Transverse colon (tissue), 4 donors: ENCODE results near the gene RETSAT. TPM values are rescaled to one million over a fixed set of nuclear protein-coding genes. Genes with fewer than 3 reads are reported as not detected.
"Not testable (repeated sequence)": the region's sequence is repeated elsewhere in the genome, so short reads cannot be mapped to it uniquely, and the experiment has no call there.

ENCODE experiments used
- DNase-seq: peaks from one replicate; pipeline ENCODE4 v3.0.0-alpha.2; 2019
- H3K27ac ChIP-seq, 4 donors: fragments of 200-600 bp; sonication (generic); 2 replicates each; pipeline ENCODE4 v1.5.1; 2016 to 2018; ENCODE audit warnings: inconsistent platforms in 4 of 4
- H3K27me3 ChIP-seq: fragments of 200-600 bp; sonication (generic); 2 replicates; pipeline ENCODE4 v1.5.1; 2017; ENCODE audit warnings: inconsistent platforms
- H3K36me3 ChIP-seq, 4 donors: fragments of 200-600 bp; sonication (generic); 2 replicates each; pipeline ENCODE4 v1.5.1; 2017 to 2019; ENCODE audit warnings: inconsistent platforms in 4 of 4
- H3K4me1 ChIP-seq, 4 donors: fragments of 200-600 bp; sonication (generic); 2 replicates each; pipeline ENCODE4 v1.5.1; 2017 to 2020; ENCODE audit warnings: inconsistent platforms in 4 of 4
- H3K4me3 ChIP-seq, 4 donors: fragments of 200-600 bp; sonication (generic); 1 replicate in 1 of 4; 2 replicates in 3 of 4; pipeline versions ENCODE4 v1.5.1 to v1.6.1; 2017 to 2019; ENCODE audit warnings: inconsistent platforms in 4 of 4
- H3K9me3 ChIP-seq, 2 donors: fragments of 200-600 bp; sonication (generic); 2 replicates each; pipeline ENCODE4 v1.5.1; 2017 to 2019; ENCODE audit warnings: inconsistent platforms in 2 of 2
- EP300 ChIP-seq: sonication (generic); formaldehyde crosslinking; IDR thresholded peaks from one replicate; pipeline ENCODE4 v1.6.1; 2017; ENCODE audit warnings: antibody characterized with exemption, low read depth
- POLR2A ChIP-seq: fragments of 450-650 bp; IDR thresholded peaks from one replicate; pipeline ENCODE4 v1.6.1; 2016; ENCODE audit warnings: antibody characterized with exemption, mild to moderate bottlenecking, moderate library complexity
- POLR2AphosphoS5 ChIP-seq, 3 donors: sonication (generic); formaldehyde crosslinking; IDR thresholded peaks; one replicate each; pipeline ENCODE4 v1.6.1; 2016; ENCODE audit warnings: antibody characterized with exemption in 3 of 3
- WGBS, 2 donors: methylation state at CpG; one replicate each; pipeline ENCODE4 v1.1.5; 2018; ENCODE audit warnings: low coverage in 1 of 2; 5-methylcytosine and 5-hydroxymethylcytosine counted together
- in situ Hi-C, 4 donors: fragments of 200-750 bp; cut with MboI; loops; one replicate each; pipeline versions ENCODE4 v1.15.0 to v1.15.1; 2017; ENCODE audit warnings: low sequenced_read_pairs in 3 of 4, low pct_ligation_motif_present in 1 of 4, low pct_unique_long_range_greater_than_20kb in 1 of 4
- intact Hi-C: fragments of 100-400 bp; cut with DNase I; formaldehyde crosslinking; loops from one replicate; pipeline ENCODE4 v1.15.1; 2023; ENCODE audit warnings: low total_unique reads
- total RNA-seq, 4 donors: library from RNA; depleted of rRNA; stranded (reverse); fragments of >200 nt; gene quantifications; one replicate each; pipeline ENCODE4 v1.1.0, GENCODE V29; 2016
- TF ChIP-seq, protein P1 (sequence below), 5 experiments: fragments of 200-600 bp in 3 of 5; fragments of 450-650 bp in 2 of 5; sonication (generic) in 3 of 5; IDR thresholded peaks; 1 replicate in 2 of 5; 2 replicates in 3 of 5; pipeline ENCODE4 v1.5.1; 2016 to 2017; ENCODE audit warnings: antibody characterized with exemption in 5 of 5, inconsistent platforms in 3 of 5, mild to moderate bottlenecking in 2 of 5, moderate library complexity in 1 of 5

Gene RETSAT
- total RNA-seq, 4 donors from 2014 or later = 109 to 638 (median 330) TPM

DNA sequence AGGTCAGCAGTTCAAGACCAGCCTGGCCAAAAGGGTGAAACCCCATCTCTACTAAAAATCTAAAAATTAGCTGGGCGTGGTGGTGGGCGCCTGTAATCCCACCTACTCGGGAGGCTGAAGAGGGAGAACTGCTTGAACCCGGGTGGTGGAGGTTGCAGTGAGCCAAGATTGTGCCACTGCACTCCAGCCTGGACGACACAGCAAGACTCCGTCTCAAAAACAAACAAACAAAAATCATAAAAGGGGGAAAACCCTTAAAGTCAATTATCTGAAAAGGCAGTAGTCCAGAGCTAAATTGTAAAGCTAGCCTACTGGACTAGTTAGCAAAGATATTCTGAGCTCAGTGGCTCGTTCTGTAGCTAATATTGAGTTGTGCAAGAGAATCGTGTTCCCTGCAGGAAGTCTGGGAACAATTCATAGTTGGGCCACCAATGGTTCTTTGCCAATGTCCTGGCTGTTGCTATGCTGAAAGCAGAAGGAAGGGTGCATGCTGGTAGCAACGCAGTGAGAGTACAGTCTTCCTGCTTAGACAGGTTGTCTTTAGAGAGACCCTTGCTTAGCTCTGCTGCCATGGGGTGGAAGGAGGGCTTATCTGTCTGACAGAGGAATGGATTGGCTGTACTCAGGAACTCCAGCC is 30.9 kb downstream of the RETSAT start:
- Histone ChIP-seq H3K27ac (no peak overlapping the region), H3K4me1 (peaks cover 21 to 74% (median 41%) of the 10 kb centered on the region in 4 donors), H3K36me3 (peaks cover 0 to 56% (median 22%) of the 10 kb centered on the region in 4 donors), H3K4me3 (no peak overlapping the region), H3K9me3 (no peaks in the 10 kb centered on the region), H3K27me3 (no peaks in the 10 kb centered on the region)
- no peak for DNase-seq
- in situ Hi-C loops = no loop called here
- intact Hi-C loops = no loop called here
- TF ChIP-seq EP300 (no peak), POLR2A (no peak), POLR2AphosphoS5 (IDR thresholded peaks at IDR 0.05) (no peak)
- TF ChIP-seq, protein P1, sequence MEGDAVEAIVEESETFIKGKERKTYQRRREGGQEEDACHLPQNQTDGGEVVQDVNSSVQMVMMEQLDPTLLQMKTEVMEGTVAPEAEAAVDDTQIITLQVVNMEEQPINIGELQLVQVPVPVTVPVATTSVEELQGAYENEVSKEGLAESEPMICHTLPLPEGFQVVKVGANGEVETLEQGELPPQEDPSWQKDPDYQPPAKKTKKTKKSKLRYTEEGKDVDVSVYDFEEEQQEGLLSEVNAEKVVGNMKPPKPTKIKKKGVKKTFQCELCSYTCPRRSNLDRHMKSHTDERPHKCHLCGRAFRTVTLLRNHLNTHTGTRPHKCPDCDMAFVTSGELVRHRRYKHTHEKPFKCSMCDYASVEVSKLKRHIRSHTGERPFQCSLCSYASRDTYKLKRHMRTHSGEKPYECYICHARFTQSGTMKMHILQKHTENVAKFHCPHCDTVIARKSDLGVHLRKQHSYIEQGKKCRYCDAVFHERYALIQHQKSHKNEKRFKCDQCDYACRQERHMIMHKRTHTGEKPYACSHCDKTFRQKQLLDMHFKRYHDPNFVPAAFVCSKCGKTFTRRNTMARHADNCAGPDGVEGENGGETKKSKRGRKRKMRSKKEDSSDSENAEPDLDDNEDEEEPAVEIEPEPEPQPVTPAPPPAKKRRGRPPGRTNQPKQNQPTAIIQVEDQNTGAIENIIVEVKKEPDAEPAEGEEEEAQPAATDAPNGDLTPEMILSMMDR (IDR thresholded peaks at IDR 0.05) = no peak
- WGBS, 2 donors = 74 to 100% methylated on average over 2 to 9 of the region's 9 CpGs

DNA sequence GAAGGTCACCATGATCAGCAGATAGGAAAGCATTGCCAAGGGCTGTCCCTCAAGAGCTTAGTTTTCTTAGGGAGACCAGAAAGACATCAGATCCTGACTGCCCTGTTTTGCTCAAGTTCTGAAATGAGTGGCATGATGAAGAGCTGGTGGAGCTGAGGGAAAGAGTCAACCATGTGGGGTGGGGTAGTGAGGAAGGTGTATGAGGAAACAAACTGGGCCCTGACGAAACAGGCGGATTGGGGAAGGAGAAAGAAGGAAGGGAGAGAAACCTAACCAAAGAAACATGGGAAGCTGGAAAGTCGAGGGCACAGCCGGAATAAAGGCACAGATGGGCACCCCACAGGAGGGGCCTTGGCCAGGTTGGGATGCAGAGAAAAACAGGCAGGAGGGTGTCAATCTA is 34.5 kb downstream of the RETSAT start:
- in situ Hi-C loops = no loop called here
- H3K4me1 ChIP-seq = peaks cover 8 to 51% (median 17%) of the 10 kb centered on the region in 4 donors
- H3K27me3 ChIP-seq = no peaks in the 10 kb centered on the region
- DNase-seq = no peak
- no peak overlapping the region for H3K27ac ChIP-seq
- intact Hi-C loops = no loop called here
- peaks cover 0 to 68% (median 28%) of the 10 kb centered on the region in 4 donors for H3K36me3 ChIP-seq
- 88 to 93% methylated on average over 4 of the region's 4 CpGs for WGBS, 2 donors
- H3K4me3 ChIP-seq = no peak overlapping the region
- no peaks in the 10 kb centered on the region for H3K9me3 ChIP-seq
- TF ChIP-seq POLR2A (no peak), EP300 (no peak), POLR2AphosphoS5 (IDR thresholded peaks at IDR 0.05) (no peak)
- TF ChIP-seq, protein P1 (IDR thresholded peaks at IDR 0.05) = no peak

DNA sequence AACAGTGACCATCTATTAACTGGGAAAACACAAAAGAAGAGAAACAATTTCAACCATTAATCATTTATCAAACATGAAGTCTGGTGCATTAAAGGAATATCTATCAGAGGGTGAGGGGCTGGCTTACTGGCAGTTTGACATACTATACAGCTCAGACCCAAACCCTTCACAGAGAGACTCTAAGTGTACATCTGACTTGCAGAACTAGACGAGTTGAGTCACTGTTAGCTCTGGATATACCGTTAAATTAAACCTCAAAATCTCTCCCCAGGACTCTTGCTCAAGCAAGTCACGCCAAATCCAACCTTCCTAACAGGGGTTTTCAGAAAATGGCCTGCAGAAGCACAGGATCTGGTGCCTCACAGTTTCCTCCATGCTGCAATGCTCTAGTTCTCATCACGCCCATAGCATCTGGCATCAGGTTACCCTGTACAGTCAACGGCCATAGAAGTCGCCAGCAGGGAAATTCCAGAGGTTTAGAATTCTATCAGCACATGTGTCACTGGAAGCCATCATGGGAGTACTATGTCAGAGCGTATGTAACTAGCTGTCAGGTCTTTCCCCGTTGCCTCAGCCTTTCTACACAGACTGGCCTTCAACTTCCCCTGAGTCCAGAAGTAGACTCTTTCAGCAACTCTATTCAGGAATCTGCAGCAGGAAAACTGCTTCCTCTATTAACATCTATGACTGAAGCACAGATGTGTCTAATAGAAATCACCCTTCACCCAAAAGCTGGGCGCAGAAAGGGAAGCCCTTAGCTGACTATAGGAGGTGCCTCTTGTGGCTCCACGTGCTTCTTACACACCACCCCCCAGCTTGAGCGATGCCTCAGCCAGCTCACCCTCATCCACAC is 35.9 kb downstream of the RETSAT start:
- DNase-seq = no peak
- TF ChIP-seq POLR2AphosphoS5 (IDR thresholded peaks at IDR 0.05) (no peak), POLR2A (no peak)
- Histone ChIP-seq H3K9me3 (no peaks in the 10 kb centered on the region), H3K27me3 (no peaks in the 10 kb centered on the region), H3K4me3 (no peak overlapping the region), H3K27ac (no peak overlapping the region), H3K36me3 (peaks cover 0 to 55% (median 24%) of the 10 kb centered on the region in 4 donors), H3K4me1 (peaks cover 0 to 37% (median 7%) of the 10 kb centered on the region in 4 donors)
- intact Hi-C loops = no loop called here
- in situ Hi-C loops = no loop called here
- 67 to 71% methylated on average over 6 to 11 of the region's 11 CpGs for WGBS, 2 donors

DNA sequence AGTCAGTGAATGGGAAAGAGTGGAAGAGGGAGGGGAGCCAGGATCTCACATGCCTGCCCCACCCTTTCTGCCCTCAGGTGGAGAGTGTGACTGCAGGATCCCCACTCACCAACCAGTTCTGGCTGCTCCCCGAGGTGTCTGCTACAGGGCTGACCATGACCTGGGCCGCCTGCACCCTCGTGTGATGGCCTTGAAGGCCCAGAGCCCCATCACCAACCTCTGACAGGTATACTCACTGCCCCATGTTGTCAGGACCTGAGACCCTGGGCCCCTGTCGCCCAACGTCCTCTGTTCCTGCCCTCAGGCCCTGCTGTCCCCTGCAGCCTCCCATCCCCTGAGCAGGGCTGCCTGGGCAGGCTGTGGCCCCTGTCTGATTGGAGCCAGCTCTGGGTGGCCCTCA is 38.4 kb downstream of the RETSAT start:
- H3K27ac ChIP-seq, H3K9me3 ChIP-seq, in situ Hi-C loops, intact Hi-C loops, H3K27me3 ChIP-seq, H3K4me3 ChIP-seq, DNase-seq: not testable (repeated sequence)
- Histone ChIP-seq H3K36me3 (peaks cover 0 to 31% (median 13%) of the 10 kb centered on the region in 4 donors), H3K4me1 (peaks cover 0 to 12% (median 3%) of the 10 kb centered on the region in 4 donors)
- 97% methylated on average over 5 of the region's 5 CpGs; no CpG with 5 or more reads in 1 of the 2 donors for WGBS, 2 donors

DNA sequence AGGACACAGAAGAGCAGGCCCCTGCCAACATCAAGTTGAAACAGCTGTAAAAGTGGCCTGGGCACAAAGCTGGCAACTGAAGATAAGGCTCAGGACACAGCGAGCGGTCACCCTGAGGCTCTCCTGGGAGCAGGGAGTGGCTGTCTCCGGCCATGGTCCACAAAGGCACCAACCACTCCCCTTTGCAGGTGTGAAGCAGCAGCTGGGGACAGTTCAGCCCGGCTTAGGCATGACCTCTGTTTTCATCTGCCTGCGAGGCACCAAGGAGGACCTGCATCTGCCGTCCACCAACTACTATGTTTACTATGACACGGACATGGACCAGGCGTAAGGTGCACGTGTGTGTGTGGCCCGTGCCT is 39.5 kb downstream of the RETSAT start:
- Histone ChIP-seq H3K4me1 (peaks cover 0 to 14% (median 3%) of the 10 kb centered on the region in 4 donors), H3K4me3 (no peak overlapping the region), H3K27me3 (no peaks in the 10 kb centered on the region), H3K9me3 (no peaks in the 10 kb centered on the region), H3K27ac (no peak overlapping the region), H3K36me3 (peaks cover 0 to 20% (median 8%) of the 10 kb centered on the region in 4 donors)
- 78% methylated on average over 5 of the region's 10 CpGs; no CpG with 5 or more reads in 1 of the 2 donors for WGBS, 2 donors
- peak; percentile 27 for DNase-seq
- TF ChIP-seq POLR2A (no peak), EP300 (no peak), POLR2AphosphoS5 (IDR thresholded peaks at IDR 0.05) (no peak)
- TF ChIP-seq, protein P1 (IDR thresholded peaks at IDR 0.05) = no peak
- in situ Hi-C loops (no loop called here), intact Hi-C loops (no loop called here)
